HCT116 (cell line): ENCODE results near the gene CAMSAP1. TPM values are rescaled to one million over a fixed set of nuclear protein-coding genes. Genes with fewer than 3 reads are reported as not detected.

ENCODE experiments used
- ATAC-seq: fragments of 200-7000 bp; cut with Tn5 transposase; 2 replicates; pipeline ENCODE4 v1.9.1; 2020; ENCODE audit warnings: mild to moderate bottlenecking, moderate library complexity
- BruUV-seq: library from RNA; stranded (reverse); fragments of 400-500 nt; replicated peaks from 2 replicates; lab custom pipeline; 2021; lab: Mats Ljungman, UMichigan
- CTCF ChIA-PET: fragments of 300-600 bp; sonication (Branson Sonifier 250); formaldehyde crosslinking; loops from one replicate; lab custom pipeline; 2021; ENCODE audit warnings: antibody characterized with exemption; lab: Charles Lee
- POLR2A ChIA-PET: fragments of 300-600, 350-600 bp; sonication (Branson Sonifier 250); formaldehyde crosslinking; loops from one replicate; lab custom pipeline; 2021; ENCODE audit warnings: antibody characterized with exemption; lab: Charles Lee
- RAD21 ChIA-PET, 2 experiments: fragments of 300-600 bp; sonication (Branson Sonifier 250); formaldehyde crosslinking; loops; one replicate each; lab custom pipeline; 2023; ENCODE audit warnings: low total read pairs in 2 of 2; ENCODE audit not compliant: uncharacterized antibody in 2 of 2, unreplicated experiment in 2 of 2, low non-redundant PET in 1 of 2; lab: Charles Lee
- DNase-seq: peaks from one replicate; pipeline ENCODE4 v3.0.0-alpha.2; 2010; ENCODE audit warnings: low read depth, low spot score
- H2AFZ ChIP-seq: fragments of 200-600 bp; shearing (Covaris generic), sonication (generic); 2 replicates; pipeline ENCODE4 v1.6.1; 2017; ENCODE audit warnings: low read depth, mixed run types, mixed read lengths, antibody characterized with exemption, low read length; ENCODE audit not compliant: poor library complexity, severe bottlenecking
- H3K27ac ChIP-seq: 2 replicates; pipeline ENCODE4 v1.5.1; 2012; ENCODE audit warnings: low read depth, low read length
- H3K27me3 ChIP-seq: fragments of 200-600 bp; sonication (generic); 2 replicates; pipeline ENCODE4 v1.6.1; 2016; ENCODE audit warnings: mixed run types, low read length, mixed read lengths; ENCODE audit not compliant: insufficient read depth
- H3K36me3 ChIP-seq, 2 experiments: fragments of 200-500 bp in 1 of 2; fragments of 200-600 bp in 1 of 2; sonication (Bioruptor generic) in 1 of 2; sonication (generic) in 1 of 2; 2 replicates each; pipeline versions ENCODE4 v1.5.1 to v1.6.1; 2014 to 2016; ENCODE audit warnings: low read length in 2 of 2, inconsistent platforms in 1 of 2, mixed read lengths in 1 of 2, mixed run types in 1 of 2; ENCODE audit not compliant: insufficient read depth in 2 of 2, control insufficient read depth in 1 of 2
- H3K4me1 ChIP-seq, 2 experiments: fragments of 200-600 bp in 1 of 2; sonication (generic) in 1 of 2; 2 replicates each; pipeline versions ENCODE4 v1.5.1 to v1.6.1; 2012 to 2017; ENCODE audit warnings: low read length in 2 of 2, inconsistent platforms in 1 of 2, mild to moderate bottlenecking in 1 of 2, mixed read lengths in 1 of 2, mixed run types in 1 of 2, moderate library complexity in 1 of 2; ENCODE audit not compliant: insufficient read depth in 2 of 2, control insufficient read depth in 1 of 2
- H3K4me2 ChIP-seq: fragments of 200-600 bp; sonication (generic); 2 replicates; pipeline ENCODE4 v1.6.1; 2017; ENCODE audit warnings: mixed run types, low read length, mixed read lengths
- H3K4me3 ChIP-seq, 2 experiments: fragments of 200-600 bp in 1 of 2; sonication (generic) in 1 of 2; replicated peaks in 1 of 2; 2 replicates each; pipeline ENCODE4 v1.5.1; 2011 to 2016; ENCODE audit warnings: low read length in 2 of 2, control low read depth in 1 of 2, low read depth in 1 of 2, mild to moderate bottlenecking in 1 of 2, mixed read lengths in 1 of 2, mixed run types in 1 of 2
- H3K79me2 ChIP-seq: fragments of 200-600 bp; sonication (generic); 2 replicates; pipeline ENCODE4 v1.6.1; 2017; ENCODE audit warnings: mild to moderate bottlenecking, mixed run types, low read length, moderate library complexity, mixed read lengths; ENCODE audit not compliant: insufficient read depth
- H3K9ac ChIP-seq: fragments of 200-600 bp; sonication (generic); 2 replicates; pipeline ENCODE4 v1.6.1; 2016; ENCODE audit warnings: low read length, mixed read lengths
- H3K9me2 ChIP-seq: fragments of 200-600 bp; sonication (generic), shearing (Covaris generic); 2 replicates; pipeline ENCODE4 v1.6.1; 2017; ENCODE audit warnings: mixed run types, mild to moderate bottlenecking, moderate library complexity; ENCODE audit not compliant: insufficient read depth
- H3K9me3 ChIP-seq, 2 experiments: fragments of 200-500 bp in 1 of 2; fragments of 200-600 bp in 1 of 2; sonication (Bioruptor generic) in 1 of 2; sonication (generic) in 1 of 2; 2 replicates each; pipeline ENCODE4 v1.6.1; 2014 to 2017; ENCODE audit warnings: low read length in 2 of 2, mixed read lengths in 2 of 2, inconsistent platforms in 1 of 2, low read depth in 1 of 2, mild to moderate bottlenecking in 1 of 2, mixed run types in 1 of 2, moderate library complexity in 1 of 2; ENCODE audit not compliant: control insufficient read depth in 1 of 2, insufficient read depth in 1 of 2
- H4K20me1 ChIP-seq: fragments of 200-600 bp; sonication (generic), shearing (Covaris generic); 2 replicates; pipeline ENCODE4 v1.6.1; 2017; ENCODE audit warnings: mixed run types, mild to moderate bottlenecking, moderate library complexity; ENCODE audit not compliant: insufficient read depth
- EZH2phosphoT487 ChIP-seq: fragments of 200-600 bp; IDR thresholded peaks from 2 replicates; pipeline ENCODE4 v1.6.1; 2018; ENCODE audit warnings: antibody characterized with exemption, borderline replicate concordance
- POLR2A ChIP-seq: IDR thresholded peaks from 2 replicates; pipeline ENCODE4 v1.7.0; 2011; ENCODE audit warnings: borderline replicate concordance; ENCODE audit not compliant: insufficient read depth, insufficient read length; ENCODE audit errors: extremely low read depth
- SIN3A ChIP-seq: IDR thresholded peaks from 2 replicates; pipeline ENCODE4 v1.6.1; 2012; ENCODE audit warnings: low read depth
- YY1 ChIP-seq: IDR thresholded peaks from 2 replicates; pipeline ENCODE4 v1.6.1; 2011; ENCODE audit warnings: low read length, low read depth, moderate library complexity, mild to moderate bottlenecking; ENCODE audit not compliant: insufficient replicate concordance; ENCODE audit errors: extremely low read depth
- intact Hi-C: fragments of 100-400 bp; cut with micrococcal nuclease; formaldehyde crosslinking; loops from 2 replicates; pipeline ENCODE4 v1.10.0; 2022
- total RNA-seq: library from RNA; stranded (reverse); gene quantifications from one replicate; pipeline ENCODE4 v1.2.1, GENCODE V29; 2021; ENCODE audit not compliant: unreplicated experiment
- TF ChIP-seq, protein P1 (sequence below): IDR thresholded peaks from 2 replicates; pipeline ENCODE4 v1.6.1; 2012

CAMSAP1 gene
- total RNA-seq, 1 experiment from 2014 or later, result 33.1 TPM

DNA sequence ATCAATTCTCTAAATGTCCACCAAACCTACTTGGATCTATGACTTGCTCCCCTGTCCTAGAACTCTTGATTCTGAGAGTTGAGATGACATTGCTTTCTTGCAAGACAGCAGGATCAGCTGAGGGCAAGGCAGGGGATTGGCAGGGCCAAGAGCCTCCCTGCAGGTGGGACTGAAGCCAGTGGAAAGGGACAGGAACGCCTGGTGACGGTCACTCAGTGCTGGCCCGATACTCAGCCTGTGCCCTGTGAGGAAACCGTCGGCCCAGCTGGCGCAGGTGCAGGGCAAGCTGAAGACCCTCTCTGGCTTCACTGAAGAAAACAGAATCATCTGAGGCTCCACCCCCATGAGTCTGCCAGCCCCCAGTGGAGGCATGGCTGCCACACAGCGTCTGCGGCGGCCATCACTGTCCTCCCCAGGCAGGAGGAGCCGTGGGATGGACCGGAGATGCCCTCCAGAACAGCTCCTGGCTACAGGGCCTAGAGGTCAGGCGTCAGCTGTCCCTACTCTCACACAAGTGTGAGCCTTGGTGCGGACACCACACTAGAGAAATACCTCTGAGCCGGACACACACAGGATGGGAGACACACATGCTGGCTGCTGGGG, 39.1 kb upstream of the CAMSAP1 start:
- Histone ChIP-seq H3K9ac (no peak overlapping the region), H4K20me1 (no peaks in the 10 kb centered on the region), H3K27ac (no peak overlapping the region), H3K36me3 (peaks cover 25% of the 10 kb centered on the region in 2 experiments; a peak in 3 of 4 replicates), H3K27me3 (no peaks in the 10 kb centered on the region), H3K9me2 (no peaks in the 10 kb centered on the region), H2AFZ (no peak overlapping the region), H3K79me2 (peaks cover 14% of the 10 kb centered on the region; the same call in 1 of the 2 replicates), H3K9me3 (no peaks in the 10 kb centered on the region), H3K4me2 (no peak overlapping the region)
- CTCF ChIA-PET, result no interaction called here
- RAD21 ChIA-PET, result no interaction called here
- no TSS peak for BruUV-seq
- intact Hi-C loops, result no loop called here
- DNase-seq, result no peak
- TF ChIP-seq SIN3A, result no peak
- TF ChIP-seq, all 23 proteins: peak for 0
- H3K4me1 ChIP-seq, result peaks cover 5 to 9% of the 10 kb centered on the region in 2 experiments
- ATAC-seq, result no peak
- H3K4me3 ChIP-seq, result no peak overlapping the region
- POLR2A ChIA-PET, result no interaction called here

DNA sequence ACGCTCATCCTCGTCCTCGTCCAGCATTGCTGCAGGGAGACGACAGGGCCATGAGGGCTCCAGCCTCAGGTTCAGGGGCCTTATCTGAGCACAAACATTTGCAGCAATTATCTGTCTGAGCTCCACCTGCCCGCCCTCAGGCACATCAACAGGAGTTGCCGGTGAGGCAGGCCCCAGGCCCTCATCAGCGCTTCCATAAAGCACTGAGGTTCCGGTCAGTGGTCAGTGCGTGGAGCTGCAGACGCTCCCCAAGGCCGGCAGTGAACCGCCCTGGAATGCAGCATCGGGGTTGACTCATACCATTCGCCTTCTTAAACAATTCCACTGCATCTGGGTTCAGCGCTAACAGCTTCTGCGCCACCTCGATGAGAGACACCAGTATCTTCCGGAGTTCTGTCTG, 38.6 kb upstream of the CAMSAP1 start:
- Histone ChIP-seq H3K9me2 (no peaks in the 10 kb centered on the region), H3K4me2 (no peak overlapping the region), H3K4me3 (no peak overlapping the region), H3K9me3 (no peaks in the 10 kb centered on the region), H3K4me1 (peaks cover 4 to 7% of the 10 kb centered on the region in 2 experiments; a peak in 3 of 4 replicates), H3K27ac (no peak overlapping the region), H3K27me3 (no peaks in the 10 kb centered on the region), H3K79me2 (peaks cover 13% of the 10 kb centered on the region; the same call in 1 of the 2 replicates), H3K36me3 (peaks cover 25% of the 10 kb centered on the region in 2 experiments; a peak in 3 of 4 replicates), H2AFZ (no peak overlapping the region), H4K20me1 (no peaks in the 10 kb centered on the region), H3K9ac (no peak overlapping the region)
- ChIA-PET POLR2A (no interaction called here), CTCF (no interaction called here), RAD21 (no interaction called here)
- intact Hi-C loops, result no loop called here
- DNase-seq (no peak), ATAC-seq (no peak)
- no TSS peak for BruUV-seq
- TF ChIP-seq, protein P1, sequence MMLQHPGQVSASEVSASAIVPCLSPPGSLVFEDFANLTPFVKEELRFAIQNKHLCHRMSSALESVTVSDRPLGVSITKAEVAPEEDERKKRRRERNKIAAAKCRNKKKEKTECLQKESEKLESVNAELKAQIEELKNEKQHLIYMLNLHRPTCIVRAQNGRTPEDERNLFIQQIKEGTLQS, result no peak
- no peak for TF ChIP-seq YY1
- no peak for TF ChIP-seq EZH2phosphoT487
- TF ChIP-seq POLR2A, result no peak
